Effector memory CD8-positive, alpha-beta T cell (primary cell): ENCODE data around the gene UBXN10.

Experiments
- ATAC-seq: fragments of 150-1000 bp; cut with Tn5 transposase; replicated peaks from 2 replicates; pipeline ENCODE4 v1.10.0; 2021; ENCODE audit warnings: mild to moderate bottlenecking, moderate library complexity
- DNase-seq, 3 experiments: peaks; one replicate each; pipeline ENCODE4 v3.0.0; 2021
- H3K27ac Mint-ChIP-seq, 2 donors: one replicate each; pipeline ENCODE4 v1.8.0; 2022; ENCODE audit warnings: mild to moderate bottlenecking in 2 of 2, mixed read lengths in 2 of 2, moderate library complexity in 2 of 2
- H3K27me3 Mint-ChIP-seq, 2 donors: one replicate each; pipeline ENCODE4 v1.8.0; 2022; ENCODE audit warnings: mixed read lengths in 2 of 2
- H3K36me3 Mint-ChIP-seq: one replicate; pipeline ENCODE4 v1.8.0; 2022; ENCODE audit warnings: mild to moderate bottlenecking, moderate library complexity, mixed read lengths; ENCODE audit not compliant: insufficient read depth
- H3K4me1 Mint-ChIP-seq, 2 donors: one replicate each; pipeline ENCODE4 v1.8.0; 2022; ENCODE audit warnings: low read depth in 2 of 2, mixed read lengths in 2 of 2
- H3K4me3 Mint-ChIP-seq, 2 donors: one replicate each; pipeline ENCODE4 v1.8.0; 2022; ENCODE audit warnings: mild to moderate bottlenecking in 2 of 2, mixed read lengths in 2 of 2, moderate library complexity in 2 of 2
- H3K9me3 Mint-ChIP-seq, 2 donors: one replicate each; pipeline ENCODE4 v1.8.0; 2022; ENCODE audit warnings: mixed read lengths in 2 of 2
- total RNA-seq, 9 experiments: gene quantifications; one replicate each; lab custom pipeline; 2026; lab: John Stamatoyannopoulos, UW

The UBXN10 gene, protein sequence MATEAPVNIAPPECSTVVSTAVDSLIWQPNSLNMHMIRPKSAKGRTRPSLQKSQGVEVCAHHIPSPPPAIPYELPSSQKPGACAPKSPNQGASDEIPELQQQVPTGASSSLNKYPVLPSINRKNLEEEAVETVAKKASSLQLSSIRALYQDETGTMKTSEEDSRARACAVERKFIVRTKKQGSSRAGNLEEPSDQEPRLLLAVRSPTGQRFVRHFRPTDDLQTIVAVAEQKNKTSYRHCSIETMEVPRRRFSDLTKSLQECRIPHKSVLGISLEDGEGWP
- 0.07 to 6.0 (median 0.29) reads per million in 9 experiments for total RNA-seq

- peaks cover 0 to 4% of the 10 kb centered on the region in 2 donors for H3K27me3 Mint-ChIP-seq
- DNase-seq (peak; percentile 35 to 46 (median 41)), ATAC-seq (peak; percentile 46)
- H3K36me3 Mint-ChIP-seq, result peaks cover 5% of the 10 kb centered on the region
- peak within 1 kb of the TSS; percentile 67 to 76 for H3K4me3 Mint-ChIP-seq
- H3K27ac Mint-ChIP-seq, result peak within 1 kb of the TSS; percentile 56 to 69
- peaks cover 34 to 35% of the 10 kb centered on the region in 2 donors for H3K4me1 Mint-ChIP-seq
- H3K9me3 Mint-ChIP-seq, result no peaks in the 10 kb centered on the region
Measured at GRCh38 chr1:20185834-20186782, at the start of gene UBXN10, which contains the start of gene PLA2G2C. UBXN10 (plus strand) TSS chr1:20186096; CDS start chr1:20190562, 4,466 bp downstream. PLA2G2C (minus strand) TSS chr1:20186518; CDS start chr1:20177363, 9,155 bp downstream.

DNA sequence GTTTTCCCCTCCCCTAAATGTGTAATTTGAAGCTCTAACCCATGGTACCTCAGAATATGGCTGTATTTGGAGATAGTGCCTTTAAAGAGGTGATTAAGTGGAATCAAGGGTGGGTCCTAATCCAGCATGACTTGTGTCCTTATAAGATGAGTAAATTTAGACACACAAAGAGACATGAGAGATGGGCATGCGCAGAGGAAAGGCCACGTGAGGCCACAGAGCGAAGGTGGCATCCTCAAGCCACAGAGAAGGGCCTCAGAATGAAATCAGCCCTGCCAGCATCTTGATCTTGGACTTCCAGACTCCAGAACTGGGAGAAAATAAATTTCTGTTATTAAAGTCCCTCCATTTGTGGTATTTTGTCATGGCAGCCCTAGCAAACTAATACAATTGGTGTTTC is 49.6 kb upstream of the UBXN10 start:
- Mint-ChIP-seq H3K27ac (no peak overlapping the region), H3K36me3 (no peaks in the 10 kb centered on the region), H3K4me3 (no peak overlapping the region), H3K9me3 (no peaks in the 10 kb centered on the region), H3K4me1 (peaks cover 0 to 3% of the 10 kb centered on the region in 2 donors), H3K27me3 (peaks cover 17 to 44% of the 10 kb centered on the region in 2 donors)
- DNase-seq (no peak), ATAC-seq (no peak)

- H3K27ac Mint-ChIP-seq, result no peak overlapping the region
- peaks cover 0 to 2% of the 10 kb centered on the region in 2 donors for H3K4me1 Mint-ChIP-seq
- peaks cover 18 to 43% of the 10 kb centered on the region in 2 donors for H3K27me3 Mint-ChIP-seq
- ATAC-seq, result no peak
- H3K36me3 Mint-ChIP-seq, result no peaks in the 10 kb centered on the region
- H3K4me3 Mint-ChIP-seq, result no peak overlapping the region
- H3K9me3 Mint-ChIP-seq, result no peaks in the 10 kb centered on the region
- no peak for DNase-seq
Measured at GRCh38 chr1:20137055-20137454, 48.8 kb upstream of the UBXN10 start.

DNA sequence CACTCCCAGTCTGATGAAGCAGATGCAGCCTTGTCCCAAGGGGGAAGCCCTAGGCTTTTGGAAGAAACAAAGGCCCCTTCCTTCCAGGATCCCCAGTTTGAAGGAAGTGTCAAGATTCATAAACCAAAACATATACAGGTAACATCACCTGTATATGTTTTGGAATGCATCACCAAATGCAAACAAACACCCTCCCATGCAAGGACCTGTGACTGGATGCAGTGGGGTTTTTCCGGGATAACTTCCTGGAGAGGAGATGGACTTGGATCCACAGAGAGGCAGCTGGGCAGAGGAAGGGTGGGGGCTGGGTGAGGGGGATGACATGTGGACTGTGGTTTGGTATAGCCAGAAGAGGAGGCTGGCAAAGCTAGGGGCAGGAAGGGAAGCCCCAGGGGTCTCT is 48.3 kb upstream of the UBXN10 start:
- H3K4me1 Mint-ChIP-seq, result no peaks in the 10 kb centered on the region
- H3K4me3 Mint-ChIP-seq, result no peak overlapping the region
- H3K27me3 Mint-ChIP-seq, result peaks cover 14 to 43% of the 10 kb centered on the region in 2 donors
- H3K36me3 Mint-ChIP-seq, result no peaks in the 10 kb centered on the region
- no peak for ATAC-seq
- no peak overlapping the region for H3K27ac Mint-ChIP-seq
- H3K9me3 Mint-ChIP-seq, result no peaks in the 10 kb centered on the region
- no peak for DNase-seq

DNA sequence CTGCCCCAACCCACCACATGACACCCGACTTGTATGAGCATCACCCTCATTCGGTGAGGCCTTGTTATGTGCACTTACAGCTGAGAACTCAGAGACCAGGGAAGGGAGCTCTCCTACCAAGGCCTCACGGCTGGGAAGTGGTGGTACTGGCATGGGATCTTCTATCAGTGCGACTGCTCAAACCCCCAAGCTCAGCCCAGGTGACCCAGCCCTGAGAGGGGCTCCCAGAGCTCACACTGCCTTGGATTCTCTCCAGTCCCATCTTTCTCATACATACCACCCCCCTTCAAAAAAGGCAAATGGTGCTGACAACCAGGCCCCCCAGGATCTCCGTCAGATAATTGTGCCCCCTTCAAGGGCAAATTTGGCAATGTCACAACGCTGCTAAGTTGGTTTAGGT is 47.5 kb upstream of the UBXN10 start:
- H3K36me3 Mint-ChIP-seq, result no peaks in the 10 kb centered on the region
- ATAC-seq, result no peak
- H3K27me3 Mint-ChIP-seq, result peaks cover 14 to 44% of the 10 kb centered on the region in 2 donors
- H3K27ac Mint-ChIP-seq, result no peak overlapping the region
- no peaks in the 10 kb centered on the region for H3K4me1 Mint-ChIP-seq
- no peak for DNase-seq
- H3K9me3 Mint-ChIP-seq, result no peaks in the 10 kb centered on the region
- no peak overlapping the region for H3K4me3 Mint-ChIP-seq

DNA sequence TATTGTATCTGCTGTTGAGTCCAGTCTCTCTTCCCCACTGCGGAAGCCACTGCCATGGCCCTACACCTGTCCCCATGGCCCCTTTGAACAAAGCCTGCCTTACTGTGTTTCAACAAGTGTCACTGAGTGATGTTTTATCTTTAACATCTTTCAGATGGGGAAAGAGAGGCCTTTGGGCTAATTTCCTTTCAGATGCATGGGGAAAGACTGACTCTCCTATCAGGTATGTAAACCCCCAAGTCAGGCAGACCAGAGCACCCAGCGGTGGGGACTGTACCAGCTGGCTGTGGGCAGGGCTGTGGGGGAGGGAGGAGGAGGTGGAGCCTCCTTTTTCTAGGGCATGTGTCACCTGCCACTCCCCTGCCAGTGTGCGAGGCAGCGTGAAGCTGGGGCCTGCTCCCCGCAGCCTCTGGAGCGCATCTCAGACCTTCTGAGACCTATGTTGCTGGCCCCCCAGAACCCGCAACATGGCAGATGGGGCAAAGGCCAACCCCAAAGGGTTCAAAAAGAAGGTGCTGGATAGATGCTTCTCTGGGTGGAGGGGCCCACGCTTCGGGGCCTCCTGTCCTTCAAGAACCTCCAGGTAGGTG is 46.8 kb upstream of the UBXN10 start, which contains the start of gene PLA2G2F:
TSS of gene PLA2G2F (plus strand) at position 363 of the 590 bp plus-strand sequence. CDS start at position 468, 105 bp downstream.
- H3K4me1 Mint-ChIP-seq, result no peaks in the 10 kb centered on the region
- no peak within 1 kb of the TSS for H3K27ac Mint-ChIP-seq
- no peak within 1 kb of the TSS for H3K4me3 Mint-ChIP-seq
- DNase-seq, result no peak
- H3K9me3 Mint-ChIP-seq, result no peaks in the 10 kb centered on the region
- H3K27me3 Mint-ChIP-seq, result peaks cover 10 to 44% of the 10 kb centered on the region in 2 donors
- no peak for ATAC-seq
- H3K36me3 Mint-ChIP-seq, result no peaks in the 10 kb centered on the region

DNA sequence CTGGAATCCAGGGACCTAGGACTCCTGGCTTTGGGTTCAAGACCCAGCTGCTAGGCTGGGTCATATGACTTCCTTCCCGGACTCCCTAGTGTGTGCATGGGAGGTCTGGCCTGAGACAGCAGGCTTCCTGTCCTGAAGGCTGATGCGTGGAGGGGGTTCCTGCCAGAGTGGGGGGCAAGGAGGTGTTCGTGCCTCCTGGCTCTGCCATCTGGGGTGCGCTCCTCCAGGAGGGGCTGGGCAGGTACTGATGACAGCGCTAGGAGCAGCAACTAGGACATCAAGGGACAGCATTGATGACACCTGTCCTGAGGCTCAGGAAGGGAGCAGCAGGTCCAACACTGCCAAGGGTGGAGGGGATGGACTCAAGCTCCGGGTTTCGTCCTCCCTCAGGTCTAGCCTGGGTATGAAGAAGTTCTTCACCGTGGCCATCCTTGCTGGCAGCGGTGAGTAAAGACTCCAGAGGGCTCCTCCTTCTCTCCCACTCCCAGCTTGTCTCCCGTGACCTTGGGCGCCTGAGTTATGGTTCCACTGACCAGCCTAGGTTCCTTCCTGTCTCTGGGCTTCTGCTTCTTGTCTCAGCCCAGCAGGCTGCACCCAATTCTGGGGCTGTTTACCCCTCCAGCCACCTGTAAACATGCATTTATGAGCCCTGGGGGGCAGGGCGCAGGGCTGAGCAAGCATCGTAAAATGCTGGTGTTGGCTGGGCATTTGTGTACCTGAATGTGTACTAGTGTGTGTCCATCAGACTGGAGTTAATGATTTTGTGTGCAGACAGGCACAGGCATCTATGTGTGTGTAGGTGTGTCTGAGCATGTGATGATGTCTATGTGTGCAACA is 45.9 kb upstream of the UBXN10 start:
- ATAC-seq (no peak), DNase-seq (no peak)
- Mint-ChIP-seq H3K27me3 (peaks cover 6 to 44% of the 10 kb centered on the region in 2 donors), H3K4me1 (no peaks in the 10 kb centered on the region), H3K36me3 (no peaks in the 10 kb centered on the region), H3K9me3 (no peaks in the 10 kb centered on the region), H3K4me3 (no peak overlapping the region), H3K27ac (no peak overlapping the region)

- ATAC-seq (no peak), DNase-seq (no peak)
- Mint-ChIP-seq H3K9me3 (no peaks in the 10 kb centered on the region), H3K4me3 (no peak overlapping the region), H3K27me3 (peaks cover 6 to 44% of the 10 kb centered on the region in 2 donors), H3K36me3 (peaks cover 2% of the 10 kb centered on the region), H3K27ac (no peak overlapping the region), H3K4me1 (no peaks in the 10 kb centered on the region)
Measured at GRCh38 chr1:20141001-20141400, 44.9 kb upstream of the UBXN10 start.

- Mint-ChIP-seq H3K27ac (no peak overlapping the region), H3K4me1 (no peaks in the 10 kb centered on the region), H3K36me3 (peaks cover 2% of the 10 kb centered on the region), H3K9me3 (no peaks in the 10 kb centered on the region), H3K4me3 (no peak overlapping the region), H3K27me3 (peaks cover 6 to 44% of the 10 kb centered on the region in 2 donors)
- no peak for DNase-seq
- ATAC-seq, result no peak
Measured at GRCh38 chr1:20141466-20141865, 44.4 kb upstream of the UBXN10 start.

GRCh38 chr1:20142001-20142710 is 43.7 kb upstream of the UBXN10 start:
- Mint-ChIP-seq H3K4me1 (no peaks in the 10 kb centered on the region), H3K36me3 (peaks cover 2% of the 10 kb centered on the region), H3K4me3 (no peak overlapping the region), H3K9me3 (no peaks in the 10 kb centered on the region), H3K27me3 (peaks cover 6 to 44% of the 10 kb centered on the region in 2 donors), H3K27ac (no peak overlapping the region)
- no peak for DNase-seq
- ATAC-seq, result no peak

- Mint-ChIP-seq H3K27me3 (peaks cover 6 to 37% of the 10 kb centered on the region in 2 donors), H3K27ac (no peak overlapping the region), H3K36me3 (peaks cover 2% of the 10 kb centered on the region), H3K9me3 (no peaks in the 10 kb centered on the region), H3K4me3 (no peak overlapping the region), H3K4me1 (no peaks in the 10 kb centered on the region)
- ATAC-seq, result no peak
- DNase-seq, result no peak
Measured at GRCh38 chr1:20143318-20143717, 42.6 kb upstream of the UBXN10 start.
